H1 (cell line): ENCODE measurements around the gene ADPRH. TPM values are rescaled to one million over a fixed set of nuclear protein-coding genes. Genes with fewer than 3 reads are reported as not detected.

Experiments
- CTCF ChIA-PET: fragments of 300-600 bp; sonication (Branson Sonifier 250); formaldehyde crosslinking; loops from one replicate; lab custom pipeline; 2021; ENCODE audit not compliant: partially characterized antibody; lab: Charles Lee
- POLR2A ChIA-PET: fragments of 300-600 bp; sonication (Branson Sonifier 250); formaldehyde crosslinking; loops from one replicate; lab custom pipeline; 2021; ENCODE audit warnings: inconsistent platforms; ENCODE audit not compliant: partially characterized antibody; lab: Charles Lee
- DNase-seq, 2 experiments: peaks; one replicate each; pipeline versions ENCODE4 v3.0.0 to v3.0.0-alpha.2; 2010 to 2022; ENCODE audit warnings: low spot score in 2 of 2, low read depth in 1 of 2, mixed read lengths in 1 of 2
- FAIRE-seq: peaks from 2 replicates; lab custom pipeline; 2011; peaks lifted over from hg19 to GRCh38; lab: Jason Lieb, UNC
- H2AFZ ChIP-seq: 2 replicates; pipeline ENCODE4 v1.8.1; 2012; ENCODE audit warnings: low read length, inconsistent platforms
- H2AK5ac ChIP-seq: 2 replicates; pipeline ENCODE4 v1.6.1; 2013; ENCODE audit warnings: low read depth, low read length
- H2BK120ac ChIP-seq: replicated peaks from 2 replicates; pipeline ENCODE3; 2013; ENCODE audit warnings: low read depth, low read length, inconsistent platforms
- H2BK12ac ChIP-seq: 2 replicates; pipeline ENCODE4 v1.6.1; 2013; ENCODE audit warnings: low read depth, low read length
- H2BK15ac ChIP-seq: 2 replicates; pipeline ENCODE4 v1.6.1; 2013; ENCODE audit warnings: low read length
- H2BK20ac ChIP-seq: 2 replicates; pipeline ENCODE4 v1.6.1; 2013; ENCODE audit warnings: low read length
- H2BK5ac ChIP-seq: 2 replicates; pipeline ENCODE4 v1.6.1; 2013; ENCODE audit warnings: low read depth, low read length
- H3K14ac ChIP-seq: 2 replicates; pipeline ENCODE4 v1.6.1; 2013; ENCODE audit warnings: inconsistent platforms; ENCODE audit not compliant: insufficient read length
- H3K18ac ChIP-seq: 2 replicates; pipeline ENCODE4 v1.6.1; 2013; ENCODE audit warnings: low read length; ENCODE audit errors: extremely low read depth
- H3K23ac ChIP-seq: 2 replicates; pipeline ENCODE4 v1.6.1; 2013; ENCODE audit warnings: inconsistent platforms; ENCODE audit not compliant: insufficient read length
- H3K23me2 ChIP-seq: 2 replicates; pipeline ENCODE4 v1.6.1; 2013; ENCODE audit warnings: low read depth, low read length
- H3K27ac ChIP-seq: 2 replicates; pipeline ENCODE4 v1.6.1; 2011; ENCODE audit warnings: low read depth, low read length, inconsistent platforms
- H3K27me3 ChIP-seq, 4 experiments: replicated peaks in 1 of 4; 1 replicate in 1 of 4; 2 replicates in 3 of 4; pipeline versions ENCODE4 v1.6.1 to v1.8.1; 2011 to 2013; ENCODE audit warnings: low read length in 3 of 4, mild to moderate bottlenecking in 3 of 4, inconsistent platforms in 2 of 4, mixed read lengths in 2 of 4, moderate library complexity in 1 of 4; ENCODE audit not compliant: control insufficient read depth in 3 of 4, insufficient read depth in 3 of 4; ENCODE audit errors: extremely low read depth in 1 of 4
- H3K36me3 ChIP-seq, 4 experiments: 2 replicates each; pipeline versions ENCODE4 v1.6.1 to v1.8.1; 2011 to 2013; ENCODE audit warnings: mild to moderate bottlenecking in 4 of 4, low read length in 3 of 4, moderate library complexity in 2 of 4, control low read depth in 1 of 4, inconsistent platforms in 1 of 4; ENCODE audit not compliant: insufficient read depth in 4 of 4, control insufficient read depth in 2 of 4
- H3K4ac ChIP-seq: replicated peaks from 2 replicates; pipeline ENCODE3; 2013; ENCODE audit warnings: low read length, low read depth, mixed read lengths, inconsistent platforms; ENCODE audit not compliant: insufficient read length
- H3K4me1 ChIP-seq, 4 experiments: replicated peaks in 1 of 4; 1 replicate in 1 of 4; 2 replicates in 3 of 4; pipeline versions ENCODE4 v1.6.1 to v1.8.1; 2011 to 2013; ENCODE audit warnings: low read length in 3 of 4, inconsistent platforms in 2 of 4, mixed read lengths in 1 of 4; ENCODE audit not compliant: insufficient read depth in 4 of 4, control insufficient read depth in 3 of 4
- H3K4me2 ChIP-seq, 2 experiments: 2 replicates each; pipeline versions ENCODE4 v1.6.1 to v1.8.1; 2011 to 2013; ENCODE audit warnings: low read depth in 2 of 2, low read length in 2 of 2, control low read depth in 1 of 2, inconsistent platforms in 1 of 2, mild to moderate bottlenecking in 1 of 2; ENCODE audit not compliant: insufficient read depth in 1 of 2
- H3K4me3 ChIP-seq, 4 experiments: fragments of 200-600, 300-600 bp in 1 of 4; sonication (generic), shearing (Covaris generic), sonication (Bioruptor Twin) in 1 of 4; 2 replicates each; pipeline versions ENCODE4 v1.5.1 to v1.8.1; 2011 to 2016; ENCODE audit warnings: low read length in 4 of 4, low read depth in 3 of 4, control low read depth in 2 of 4, inconsistent platforms in 2 of 4, mild to moderate bottlenecking in 2 of 4, mixed read lengths in 1 of 4, moderate library complexity in 1 of 4; ENCODE audit not compliant: insufficient read depth in 2 of 4; ENCODE audit errors: extremely low read depth in 1 of 4
- H3K56ac ChIP-seq: replicated peaks from 2 replicates; pipeline ENCODE3; 2013; ENCODE audit warnings: low read depth, mild to moderate bottlenecking, mixed read lengths, low read length, inconsistent platforms; ENCODE audit not compliant: insufficient read length
- H3K79me1 ChIP-seq: 2 replicates; pipeline ENCODE4 v1.6.1; 2013; ENCODE audit warnings: low read depth, low read length, control low read depth
- H3K79me2 ChIP-seq, 2 experiments: 2 replicates each; pipeline versions ENCODE4 v1.6.1 to v1.8.1; 2012 to 2013; ENCODE audit warnings: low read length in 2 of 2, mild to moderate bottlenecking in 2 of 2, inconsistent platforms in 1 of 2; ENCODE audit not compliant: insufficient read depth in 2 of 2, control insufficient read depth in 1 of 2
- H3K9ac ChIP-seq, 4 experiments: replicated peaks in 1 of 4; 1 replicate in 1 of 4; 2 replicates in 3 of 4; pipeline versions ENCODE4 v1.6.1 to v1.8.1; 2011 to 2013; ENCODE audit warnings: low read depth in 3 of 4, low read length in 3 of 4, control low read depth in 2 of 4, mild to moderate bottlenecking in 2 of 4, moderate library complexity in 2 of 4, inconsistent platforms in 1 of 4; ENCODE audit errors: extremely low read depth in 1 of 4
- H3K9me3 ChIP-seq, 2 experiments: 2 replicates each; pipeline versions ENCODE4 v1.6.1 to v1.8.1; 2012 to 2013; ENCODE audit warnings: mild to moderate bottlenecking in 2 of 2, moderate library complexity in 2 of 2, control low read depth in 1 of 2, inconsistent platforms in 1 of 2, low read depth in 1 of 2, low read length in 1 of 2, mixed read lengths in 1 of 2; ENCODE audit not compliant: insufficient read depth in 2 of 2
- H4K20me1 ChIP-seq, 2 experiments: replicated peaks in 1 of 2; 2 replicates each; pipeline versions ENCODE3 to v1.8.1; 2011 to 2013; ENCODE audit warnings: inconsistent platforms in 2 of 2, low read length in 2 of 2, mild to moderate bottlenecking in 1 of 2; ENCODE audit not compliant: insufficient read depth in 2 of 2, control insufficient read depth in 1 of 2
- H4K5ac ChIP-seq: 2 replicates; pipeline ENCODE4 v1.6.1; 2013; ENCODE audit warnings: low read length, low read depth, mixed read lengths, inconsistent platforms; ENCODE audit not compliant: insufficient read length
- H4K8ac ChIP-seq: 2 replicates; pipeline ENCODE4 v1.8.0; 2013; ENCODE audit warnings: mild to moderate bottlenecking, moderate library complexity, low read length, inconsistent platforms; ENCODE audit not compliant: insufficient read depth; ENCODE audit errors: extremely low read depth
- H4K91ac ChIP-seq: replicated peaks from 2 replicates; pipeline ENCODE3; 2013; ENCODE audit warnings: low read length, mixed read lengths, inconsistent platforms; ENCODE audit not compliant: insufficient read length
- BACH1 ChIP-seq: IDR thresholded peaks from 2 replicates; pipeline ENCODE4 v1.6.1; 2012; ENCODE audit warnings: low read length, improper control_type of control experiment
- CEBPB ChIP-seq: IDR thresholded peaks from 2 replicates; pipeline ENCODE4 v1.6.1; 2012; ENCODE audit warnings: low read depth, low read length
- EP300 ChIP-seq, 2 experiments: IDR thresholded peaks; 1 replicate in 1 of 2; 2 replicates in 1 of 2; pipeline ENCODE4 v1.6.1; 2011 to 2012; ENCODE audit warnings: low read depth in 2 of 2, low read length in 2 of 2, mild to moderate bottlenecking in 2 of 2, borderline replicate concordance in 1 of 2, inconsistent platforms in 1 of 2, moderate library complexity in 1 of 2
- RFX5 ChIP-seq: IDR thresholded peaks from 2 replicates; pipeline ENCODE4 v1.6.1; 2011; ENCODE audit warnings: low read depth, low read length, improper control_type of control experiment, borderline replicate concordance
- SAP30 ChIP-seq: fragments of 300-600 bp; sonication (generic); IDR thresholded peaks from 2 replicates; pipeline ENCODE4 v1.7.1; 2012; ENCODE audit warnings: low read length, moderate library complexity, mild to moderate bottlenecking, inconsistent platforms; ENCODE audit not compliant: insufficient read depth, insufficient replicate concordance
- SIN3A ChIP-seq, 2 experiments: IDR thresholded peaks in 1 of 2; conservative IDR thresholded peaks in 1 of 2; 2 replicates each; pipeline ENCODE4 v1.6.1; 2011 to 2012; ENCODE audit warnings: low read length in 2 of 2, improper control_type of control experiment in 1 of 2, low read depth in 1 of 2, mild to moderate bottlenecking in 1 of 2
- SIRT6 ChIP-seq: IDR thresholded peaks from one replicate; pipeline ENCODE4 v1.7.1; 2012; ENCODE audit warnings: low read length, inconsistent platforms
- SUZ12 ChIP-seq: fragments of 200-600 bp; sonication (generic); IDR thresholded peaks from 2 replicates; pipeline ENCODE4 v1.6.1; 2012; ENCODE audit warnings: mild to moderate bottlenecking, inconsistent platforms, low read length, moderate library complexity, mixed read lengths
- WGBS, 2 experiments: shearing (Covaris generic) in 1 of 2; methylation state at CpG; one replicate each; pipeline versions ENCODE4 v1.1.6 to v1.1.7; 2013 to 2015; ENCODE audit warnings: low lambda C conversion rate in 2 of 2, mixed read lengths in 2 of 2, inconsistent platforms in 1 of 2, low coverage in 1 of 2, missing lambda C conversion rate in 1 of 2; ENCODE audit not compliant: insufficient replicate concordance in 2 of 2, insufficient coverage in 1 of 2, insufficient read length in 1 of 2; ENCODE audit errors: extremely low coverage in 1 of 2, missing lambda C conversion rate in 1 of 2; 5-methylcytosine and 5-hydroxymethylcytosine counted together
- polyA plus RNA-seq, 7 experiments: library from polyadenylated mRNA; depleted of rRNA in 3 of 7; stranded (reverse) in 5 of 7; unstranded in 2 of 7; fragments of >200 nt in 5 of 7; fragments of 200-250 nt in 2 of 7; gene quantifications; 1 replicate in 5 of 7; 2 replicates in 1 of 7; 4 replicates in 1 of 7; pipeline versions ENCODE4 v1.2.1 to v1.2.3, GENCODE V29; 2011 to 2013; ENCODE audit warnings: missing spikeins in 2 of 7, mixed read lengths in 2 of 7
- total RNA-seq: library from RNA; stranded (reverse); fragmentation: NEBNext Ultra II Directional; extraction: Animal tissue kit (Norgen Biotek cat#: 25700); gene quantifications from 2 replicates; pipeline ENCODE4 v1.2.1, GENCODE V29; 2021

The ADPRH gene
- total and polyA plus RNA-seq, 2 of the 8 experiments (the other 6 are each of a cell fraction or from before 2014, with no cell fraction given), result 2.6 to 4.2 TPM

GRCh38 chr3:119609301-119609700 lies 30.0 kb downstream of the ADPRH start:
- H2BK120ac ChIP-seq, result no peak overlapping the region
- CTCF ChIA-PET, result interaction anchor here (0.9 to 2.1 kb wide), 3 partner anchors 9 to 65 kb away, joined by 4 to 9 read pairs (median 4); no protein-coding TSS in a partner anchor
- H3K23me2 ChIP-seq, result no peaks in the 10 kb centered on the region; the same call in 1 of the 2 replicates
- H3K79me2 ChIP-seq, result no peaks in the 10 kb centered on the region
- H2BK15ac ChIP-seq, result no peak overlapping the region
- no peak overlapping the region for H2BK12ac ChIP-seq
- no peaks in the 10 kb centered on the region for H3K36me3 ChIP-seq
- no peak overlapping the region for H2AK5ac ChIP-seq
- no peaks in the 10 kb centered on the region; a peak in 1 of 7 replicates for H3K4me1 ChIP-seq
- H2BK20ac ChIP-seq, result no peak overlapping the region
- H3K9ac ChIP-seq, result no peak overlapping the region
- no peak overlapping the region for H3K4me3 ChIP-seq
- H3K9me3 ChIP-seq, result no peaks in the 10 kb centered on the region
- H2BK5ac ChIP-seq, result no peak overlapping the region
- no peaks in the 10 kb centered on the region for H4K20me1 ChIP-seq
- no peak overlapping the region for H3K56ac ChIP-seq
- FAIRE-seq, result no peak
- H3K18ac ChIP-seq, result no peak overlapping the region
- H2AFZ ChIP-seq, result peak overlapping the region; percentile 65; the same call in 1 of the 2 replicates
- no peak overlapping the region for H3K4ac ChIP-seq
- POLR2A ChIA-PET, result interaction anchor here (1.4 kb wide), 1 partner anchor 10 kb away, joined by 3 read pairs; no protein-coding TSS in a partner anchor
- H4K91ac ChIP-seq, result no peak overlapping the region
- no peak for DNase-seq
- no peak overlapping the region for H3K4me2 ChIP-seq
- no peaks in the 10 kb centered on the region for H3K79me1 ChIP-seq
- no peaks in the 10 kb centered on the region for H3K27me3 ChIP-seq
- H4K8ac ChIP-seq, result no peak overlapping the region
- 77% methylated on average over 6 of the region's 6 CpGs; no CpG with 5 or more reads in 1 of the 2 experiments for WGBS, 2 experiments
- no peak overlapping the region for H4K5ac ChIP-seq
- no peak overlapping the region for H3K23ac ChIP-seq
- H3K14ac ChIP-seq, result no peak overlapping the region
- no peak overlapping the region for H3K27ac ChIP-seq
- TF ChIP-seq RFX5, result no peak
- no peak for TF ChIP-seq SUZ12
- no peak for TF ChIP-seq SIRT6
- TF ChIP-seq SIN3A (conservative IDR thresholded peaks at IDR 0.05 in 1 of 2, IDR thresholded peaks at IDR 0.05 in 1 of 2; ENCODE audit: low read depth in 1 of 2, low read length in 2 of 2), result no peak
- TF ChIP-seq SAP30, result no peak
- TF ChIP-seq CEBPB, result no peak
- TF ChIP-seq EP300 (IDR thresholded peaks at IDR 0.05; ENCODE audit: borderline replicate concordance in 1 of 2, low read depth in 2 of 2, low read length in 2 of 2), result no peak
- TF ChIP-seq BACH1, result no peak
